HEK293 (cell line): ENCODE measurements around the gene TP73.

Experiments used
- CTCF ChIA-PET: fragments of 350-600 bp; formaldehyde crosslinking; extraction: SDS; loops from one replicate; lab custom pipeline; 2021; ENCODE audit warnings: antibody characterized with exemption; lab: Yijun Ruan, JAX
- POLR2A ChIA-PET: fragments of 300-600 bp; formaldehyde crosslinking; extraction: SDS; loops from one replicate; lab custom pipeline; 2020; ENCODE audit warnings: antibody characterized with exemption, inconsistent platforms; lab: Yijun Ruan, JAX
- H3K27ac ChIP-seq: fragments of 200-500 bp; sonication (Bioruptor generic); 2 replicates; pipeline ENCODE4 v1.5.1; 2014; ENCODE audit warnings: low read depth, low read length, control low read depth, inconsistent platforms; ENCODE audit errors: extremely low read depth
- H3K36me3 ChIP-seq, 2 experiments: fragments of 200-500 bp in 1 of 2; sonication (Bioruptor generic) in 1 of 2; 1 replicate in 1 of 2; 2 replicates in 1 of 2; pipeline ENCODE4 v1.5.1; 2014 to 2017; ENCODE audit warnings: inconsistent platforms in 2 of 2, low read length in 2 of 2; ENCODE audit not compliant: control insufficient read depth in 2 of 2, insufficient read depth in 1 of 2
- H3K4me1 ChIP-seq: fragments of 200-500 bp; sonication (Bioruptor generic); 2 replicates; pipeline ENCODE4 v1.5.1; 2014; ENCODE audit warnings: mild to moderate bottlenecking, low read length, inconsistent platforms; ENCODE audit not compliant: control insufficient read depth, insufficient read depth
- H3K4me3 ChIP-seq: 2 replicates; pipeline ENCODE4 v1.5.1; 2011; ENCODE audit warnings: low read depth, mild to moderate bottlenecking, control low read depth, low read length, moderate library complexity
- H3K9me3 ChIP-seq: fragments of 200-500 bp; sonication (Bioruptor generic); 2 replicates; pipeline ENCODE4 v1.5.1; 2014; ENCODE audit warnings: low read depth, low read length, inconsistent platforms; ENCODE audit not compliant: control insufficient read depth, insufficient read depth
- AEBP2 ChIP-seq: fragments of 450-650 bp; formaldehyde crosslinking; IDR thresholded peaks from 2 replicates; pipeline ENCODE4 v1.5.1; 2016; ENCODE audit warnings: missing biosample characterization, missing genetic modification characterization, borderline replicate concordance
- FEZF1 ChIP-seq: fragments of 450-650 bp; formaldehyde crosslinking; IDR thresholded peaks from 2 replicates; pipeline ENCODE4 v1.5.1; 2016; ENCODE audit warnings: missing biosample characterization, missing genetic modification characterization
- GLIS2 ChIP-seq: fragments of 450-650 bp; formaldehyde crosslinking; IDR thresholded peaks from 2 replicates; pipeline ENCODE4 v1.5.1; 2016; ENCODE audit warnings: missing biosample characterization, missing genetic modification characterization
- KLF1 ChIP-seq: fragments of 450-650 bp; formaldehyde crosslinking; IDR thresholded peaks from 2 replicates; pipeline ENCODE4 v1.5.1; 2016; ENCODE audit warnings: missing biosample characterization, missing genetic modification characterization
- KLF8 ChIP-seq: fragments of 450-650 bp; formaldehyde crosslinking; IDR thresholded peaks from 2 replicates; pipeline ENCODE4 v1.5.1; 2016; ENCODE audit warnings: missing biosample characterization, missing genetic modification characterization
- REST ChIP-seq: fragments of 450-650 bp; formaldehyde crosslinking; IDR thresholded peaks from 2 replicates; pipeline ENCODE4 v1.5.1; 2016; ENCODE audit warnings: missing biosample characterization, missing genetic modification characterization
- SCRT1 ChIP-seq: fragments of 450-650 bp; formaldehyde crosslinking; IDR thresholded peaks from 2 replicates; pipeline ENCODE4 v1.5.1; 2016; ENCODE audit warnings: missing biosample characterization, missing genetic modification characterization, borderline replicate concordance
- ZBTB8A ChIP-seq: fragments of 450-650 bp; formaldehyde crosslinking; IDR thresholded peaks from 2 replicates; pipeline ENCODE4 v1.5.1; 2016; ENCODE audit warnings: missing biosample characterization, missing genetic modification characterization
- ZFHX2 ChIP-seq: fragments of 450-650 bp; formaldehyde crosslinking; conservative IDR thresholded peaks from 2 replicates; pipeline ENCODE4 v1.5.1; 2016; ENCODE audit warnings: missing biosample characterization, missing genetic modification characterization
- ZNF138 ChIP-seq: fragments of 450-650 bp; formaldehyde crosslinking; IDR thresholded peaks from 2 replicates; pipeline ENCODE4 v1.5.1; 2016; ENCODE audit warnings: missing biosample characterization, missing genetic modification characterization, borderline replicate concordance
- ZNF157 ChIP-seq: fragments of 450-650 bp; formaldehyde crosslinking; IDR thresholded peaks from 2 replicates; pipeline ENCODE4 v1.5.1; 2016; ENCODE audit warnings: missing biosample characterization, missing genetic modification characterization
- ZNF23 ChIP-seq: fragments of 450-650 bp; formaldehyde crosslinking; IDR thresholded peaks from 2 replicates; pipeline ENCODE4 v1.5.1; 2016; ENCODE audit warnings: missing biosample characterization, missing genetic modification characterization, borderline replicate concordance
- ZNF292 ChIP-seq: fragments of 450-650 bp; formaldehyde crosslinking; IDR thresholded peaks from 2 replicates; pipeline ENCODE4 v1.5.1; 2016; ENCODE audit warnings: low read depth, missing biosample characterization, missing genetic modification characterization, borderline replicate concordance
- ZNF354C ChIP-seq: fragments of 450-650 bp; formaldehyde crosslinking; IDR thresholded peaks from 2 replicates; pipeline ENCODE4 v1.5.1; 2016; ENCODE audit warnings: missing biosample characterization, missing genetic modification characterization, low read depth, borderline replicate concordance
- ZNF366 ChIP-seq: fragments of 450-650 bp; formaldehyde crosslinking; conservative IDR thresholded peaks from 2 replicates; pipeline ENCODE4 v1.5.1; 2016; ENCODE audit warnings: missing biosample characterization, missing genetic modification characterization
- ZNF423 ChIP-seq: fragments of 450-650 bp; formaldehyde crosslinking; IDR thresholded peaks from 2 replicates; pipeline ENCODE4 v1.5.1; 2016; ENCODE audit warnings: missing biosample characterization, missing genetic modification characterization
- ZNF473 ChIP-seq: fragments of 450-650 bp; formaldehyde crosslinking; IDR thresholded peaks from 2 replicates; pipeline ENCODE4 v1.5.1; 2017; ENCODE audit warnings: missing biosample characterization, missing genetic modification characterization
- ZNF48 ChIP-seq: fragments of 450-650 bp; formaldehyde crosslinking; IDR thresholded peaks from 2 replicates; pipeline ENCODE4 v1.5.1; 2016; ENCODE audit warnings: missing biosample characterization, missing genetic modification characterization
- ZNF529 ChIP-seq: fragments of 450-650 bp; formaldehyde crosslinking; IDR thresholded peaks from 2 replicates; pipeline ENCODE4 v1.5.1; 2017; ENCODE audit warnings: missing genetic modification characterization, missing biosample characterization; ENCODE audit not compliant: insufficient replicate concordance
- ZNF561 ChIP-seq: fragments of 450-650 bp; IDR thresholded peaks from 2 replicates; pipeline ENCODE4 v1.5.1; 2018; ENCODE audit warnings: missing biosample characterization, missing genetic modification characterization, borderline replicate concordance
- ZNF580 ChIP-seq: fragments of 450-650 bp; formaldehyde crosslinking; IDR thresholded peaks from 2 replicates; pipeline ENCODE4 v1.5.1; 2016; ENCODE audit warnings: missing biosample characterization, missing genetic modification characterization
- ZNF664 ChIP-seq: fragments of 450-650 bp; formaldehyde crosslinking; IDR thresholded peaks from 2 replicates; pipeline ENCODE4 v1.5.1; 2016; ENCODE audit warnings: missing biosample characterization, missing genetic modification characterization
- ZSCAN16 ChIP-seq: fragments of 450-650 bp; formaldehyde crosslinking; IDR thresholded peaks from 2 replicates; pipeline ENCODE4 v1.5.1; 2016; ENCODE audit warnings: missing biosample characterization, missing genetic modification characterization

Gene TP73

GRCh38 chr1:3733883-3734589 lies 81.7 kb downstream of the TP73 start:
- Histone ChIP-seq H3K36me3 (peaks cover 3 to 100% of the 10 kb centered on the region in 2 experiments; a peak in 2 of 3 replicates), H3K9me3 (no peaks in the 10 kb centered on the region), H3K4me1 (no peaks in the 10 kb centered on the region), H3K4me3 (no peak overlapping the region), H3K27ac (no peak overlapping the region)
- ChIA-PET CTCF (interaction anchor here (0.6 to 2.2 kb wide), 3 partner anchors 9 to 36 kb away, joined by 5 to 10 read pairs (median 6); no protein-coding TSS in a partner anchor), POLR2A (interaction anchor here (0.7 to 1.2 kb wide), 2 partner anchors 10 to 1228 kb away, joined by 4 to 5 read pairs; no protein-coding TSS in a partner anchor)
- TF ChIP-seq ZNF23 (tag by site-specific recombination), result no peak
- TF ChIP-seq GLIS2 (tag by site-specific recombination), result peak; percentile 66

- no peaks in the 10 kb centered on the region for H3K9me3 ChIP-seq
- H3K27ac ChIP-seq, result no peak overlapping the region
- no peaks in the 10 kb centered on the region for H3K4me1 ChIP-seq
- no peak overlapping the region for H3K4me3 ChIP-seq
- H3K36me3 ChIP-seq, result peaks cover 3 to 100% of the 10 kb centered on the region in 2 experiments; a peak in 2 of 3 replicates
- ChIA-PET POLR2A (no interaction called here), CTCF (interaction anchor here (2.2 kb wide), 1 partner anchor 10 kb away, joined by 10 read pairs; no protein-coding TSS in a partner anchor)
- TF ChIP-seq ZNF473 (tag by site-specific recombination) (no peak), ZNF561 (tag by site-specific recombination) (no peak), AEBP2 (no peak), KLF8 (tag by site-specific recombination) (no peak), FEZF1 (tag by site-specific recombination) (no peak), ZFHX2 (tag by site-specific recombination) (no peak), ZNF292 (no peak), ZNF423 (no peak), ZNF664 (tag by site-specific recombination) (no peak), ZNF529 (no peak), ZNF48 (tag by site-specific recombination) (no peak), KLF1 (tag by site-specific recombination) (no peak), ZSCAN16 (tag by site-specific recombination) (no peak)
These were observed 82.3 kb downstream of the TP73 start for GRCh38 chr1:3734602-3735001.

- H3K4me3 ChIP-seq, result no peak overlapping the region
- no peaks in the 10 kb centered on the region for H3K4me1 ChIP-seq
- H3K36me3 ChIP-seq, result peaks cover 4 to 100% of the 10 kb centered on the region in 2 experiments; a peak in 2 of 3 replicates
- ChIA-PET POLR2A (no interaction called here), CTCF (interaction anchor here (2.2 kb wide), 1 partner anchor 11 kb away, joined by 10 read pairs; no protein-coding TSS in a partner anchor)
- H3K27ac ChIP-seq, result no peak overlapping the region
- H3K9me3 ChIP-seq, result no peaks in the 10 kb centered on the region
- TF ChIP-seq ZNF580 (no peak), ZBTB8A (tag by site-specific recombination) (no peak), ZNF354C (tag by site-specific recombination) (no peak), ZNF138 (no peak), REST (no peak), ZNF157 (no peak), ZNF366 (no peak), SCRT1 (tag by site-specific recombination) (no peak)
These were observed 82.8 kb downstream of the TP73 start for GRCh38 chr1:3735027-3735681.
